Measurements from ENCODE around the gene IPCEF1.

- TF ChIP-seq CTCF (IDR thresholded peaks at IDR 0.05): no peak
- TF ChIP-seq POLR2A (IDR thresholded peaks at IDR 0.05): no peak
These were observed 37.3 kb downstream of the IPCEF1 start for GRCh38 chr6:154319231-154319858.
